T-helper 1 cell (primary cell): ENCODE results near the gene EFHC2.

Experiments
- DNase-seq, 5 donors: peaks; one replicate each; pipeline ENCODE4 v3.0.0-alpha.2; 2012 to 2020

Gene EFHC2

DNA sequence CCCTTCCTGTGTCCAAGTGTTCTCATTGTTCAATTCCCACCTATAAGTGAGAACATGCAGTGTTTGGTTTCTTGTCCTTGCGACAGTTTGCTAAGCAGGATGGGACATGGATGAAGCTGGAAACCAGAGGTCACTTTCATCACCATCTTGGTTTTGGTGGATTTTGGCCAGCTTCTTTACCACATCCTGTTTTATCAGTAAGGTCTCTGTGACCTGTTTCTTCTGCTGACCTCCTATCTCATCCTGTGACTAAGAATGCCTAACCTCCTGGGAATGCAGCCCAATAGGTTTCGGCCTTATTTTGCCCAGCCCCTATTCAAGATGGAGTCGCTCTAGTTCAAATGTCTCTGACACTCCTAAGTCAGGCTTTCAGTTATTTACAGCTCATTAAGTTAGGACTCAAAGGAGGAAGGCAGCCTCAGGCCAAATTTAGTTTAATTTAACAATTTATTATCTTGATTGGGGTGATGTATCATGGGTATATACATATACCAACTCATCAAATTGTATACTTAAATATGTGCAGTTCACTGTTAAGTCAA is 200.3 kb downstream of the EFHC2 start:
- DNase-seq = no peak

DNA sequence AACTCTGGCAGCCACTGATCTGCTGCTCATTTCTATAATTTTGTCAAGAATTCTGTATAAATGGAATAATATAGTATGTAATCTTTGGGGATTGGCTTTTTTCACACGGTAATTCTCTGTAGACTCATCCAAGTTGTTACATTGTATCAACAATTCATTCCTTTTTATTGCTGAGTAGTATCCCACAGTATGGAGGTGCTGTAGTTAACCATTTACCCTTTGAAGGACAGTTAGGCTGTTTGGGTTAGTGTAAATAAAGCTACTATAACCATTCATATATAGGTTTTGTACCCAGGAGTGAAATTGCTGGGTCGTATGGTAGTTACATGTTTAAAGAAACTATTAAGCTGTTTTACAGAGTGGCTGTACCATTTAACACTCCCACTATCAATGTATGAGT is 213.3 kb downstream of the EFHC2 start:
- DNase-seq = no peak

DNA sequence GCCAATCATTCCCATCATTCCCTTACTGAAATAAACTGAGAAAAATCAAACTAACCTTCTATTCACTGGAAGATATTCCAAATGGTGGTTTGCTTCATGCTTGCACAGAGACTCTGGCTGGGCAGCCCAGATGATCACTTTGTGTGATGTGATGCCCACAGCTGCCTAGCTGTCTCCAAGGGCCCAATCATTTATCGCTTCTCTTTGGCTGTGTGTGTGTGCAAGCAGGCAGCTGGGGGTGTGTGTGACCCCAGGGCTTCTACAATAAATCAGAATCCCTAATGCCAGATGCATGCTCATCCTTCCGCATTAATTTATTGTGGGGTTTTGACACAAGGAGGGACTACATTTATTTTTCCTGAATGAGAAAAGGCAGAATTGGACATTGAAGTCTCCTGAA is 230.1 kb downstream of the EFHC2 start:
- no peak for DNase-seq

DNA sequence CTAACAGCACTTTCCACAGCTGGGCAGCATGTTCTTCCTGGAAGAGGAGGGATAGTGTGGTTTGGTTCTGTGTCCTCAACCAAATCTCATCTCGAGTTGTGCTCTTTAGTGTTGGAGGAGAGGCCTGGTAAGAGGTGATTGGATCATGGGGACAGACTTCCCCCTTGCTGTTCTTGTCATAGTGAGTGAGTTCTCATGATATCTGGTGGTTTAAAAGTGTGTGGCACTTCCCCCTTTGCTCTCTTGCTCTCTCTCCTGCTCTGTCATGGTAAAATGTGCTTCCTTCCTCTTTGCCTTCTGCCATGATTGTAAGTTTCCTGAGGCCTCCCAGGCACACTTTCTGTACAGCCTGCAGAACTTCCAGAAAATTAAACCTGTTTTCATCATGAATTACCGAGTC is 236.6 kb downstream of the EFHC2 start:
- no peak for DNase-seq

DNA sequence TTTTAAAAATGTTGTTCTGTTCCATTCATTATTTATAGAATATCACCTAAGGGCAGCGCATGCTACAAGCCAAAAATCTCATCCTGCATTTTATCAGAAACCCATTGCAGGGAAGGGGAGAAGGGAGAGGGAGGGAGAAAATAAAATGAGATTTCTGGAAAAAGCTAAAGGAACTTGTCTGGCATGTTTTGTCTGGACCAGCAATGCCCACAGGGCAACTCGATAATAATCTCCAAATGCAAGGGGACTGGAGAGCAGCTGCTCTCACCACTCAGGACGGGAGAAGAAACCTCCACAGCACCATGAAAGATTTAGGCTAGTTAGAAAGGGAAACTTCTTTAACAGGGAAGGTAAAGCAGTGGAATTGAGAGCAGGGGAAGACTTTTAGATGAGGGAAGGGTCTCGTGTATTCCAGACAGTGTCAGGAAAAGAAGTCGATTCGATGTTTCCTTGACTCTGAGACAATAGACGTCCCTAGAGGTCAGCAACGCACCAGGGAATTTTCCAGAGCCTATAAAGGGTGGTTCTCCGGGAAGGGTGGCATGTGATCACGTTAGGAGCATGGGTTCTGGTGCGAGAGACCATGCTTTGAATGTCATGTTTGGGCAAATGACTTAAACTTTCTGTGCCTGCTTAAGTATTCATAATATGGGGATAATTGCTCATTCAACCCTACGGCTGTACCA is 238.1 kb downstream of the EFHC2 start:
- no peak for DNase-seq

DNA sequence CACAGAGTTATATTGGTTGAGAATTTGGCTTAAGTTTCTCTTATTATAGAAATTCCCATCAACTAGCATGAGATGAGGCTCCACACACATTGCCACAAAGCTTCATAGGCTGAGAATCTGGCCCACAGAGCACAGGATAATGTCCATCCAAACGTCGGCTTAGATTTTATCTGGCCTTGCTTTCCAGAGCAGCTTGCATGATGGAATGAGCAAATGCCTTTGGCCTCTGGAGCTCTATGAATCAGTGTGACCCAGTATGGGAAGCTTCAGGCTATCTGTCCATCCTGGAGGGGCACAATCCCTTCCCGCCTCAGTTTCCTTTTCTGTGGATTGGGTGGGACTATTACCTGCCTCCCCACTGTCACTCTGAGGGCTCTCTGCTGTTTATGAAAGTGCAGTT is 238.8 kb downstream of the EFHC2 start:
- DNase-seq = no peak

DNA sequence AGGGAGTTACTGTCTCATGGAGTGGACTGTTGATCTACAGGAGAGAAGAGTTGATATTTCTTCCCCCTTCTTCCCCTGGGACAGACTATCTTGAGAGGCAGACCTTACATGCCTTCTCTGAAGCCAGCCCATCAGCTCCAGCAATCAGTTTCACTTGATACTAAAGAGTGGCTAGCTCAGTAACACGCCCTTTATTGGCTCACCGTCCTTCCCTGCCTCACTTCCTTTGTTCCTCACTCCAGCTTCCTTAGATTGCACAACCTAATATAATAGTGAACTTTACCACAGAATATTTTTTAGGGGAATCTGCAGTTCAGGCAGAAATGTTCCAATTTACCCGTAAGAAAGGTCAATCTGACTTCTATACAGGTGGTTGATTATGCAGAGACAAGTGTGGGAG is 242.2 kb downstream of the EFHC2 start:
- DNase-seq = no peak

DNA sequence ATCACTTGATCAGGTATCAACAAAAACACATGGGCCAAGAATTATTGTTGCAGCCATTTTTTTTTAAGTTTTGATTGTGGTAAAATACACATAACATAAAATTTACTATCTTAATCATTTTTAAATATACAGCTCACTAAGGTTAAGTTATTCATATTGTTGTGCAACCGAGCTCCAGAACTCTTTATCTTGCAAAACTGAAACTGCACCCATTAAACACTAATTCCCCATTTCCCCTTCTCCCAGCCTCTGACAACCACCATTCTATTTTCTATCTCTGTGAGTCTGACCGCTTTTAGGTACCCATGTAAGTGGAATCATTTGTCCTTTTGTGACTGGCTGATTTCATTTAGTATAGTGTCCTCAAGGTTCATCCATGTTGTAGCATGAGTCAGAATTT is 244.1 kb downstream of the EFHC2 start:
- DNase-seq = no peak
